GM23248 (cell line): Measurements from ENCODE around the gene CDHR5.

Experiments
- EZH2 ChIP-seq: fragments of 200-600 bp; sonication (generic); IDR thresholded peaks from 2 replicates; pipeline ENCODE4 v1.6.1; 2018; ENCODE audit warnings: antibody characterized with exemption, mild to moderate bottlenecking; ENCODE audit not compliant: insufficient read depth, poor library complexity, severe bottlenecking
- EZH2phosphoT487 ChIP-seq: fragments of 200-600 bp; sonication (generic); IDR thresholded peaks from 2 replicates; pipeline ENCODE4 v1.6.1; 2018; ENCODE audit warnings: antibody characterized with exemption, moderate library complexity, mild to moderate bottlenecking, low read depth; ENCODE audit not compliant: insufficient read depth

DNA sequence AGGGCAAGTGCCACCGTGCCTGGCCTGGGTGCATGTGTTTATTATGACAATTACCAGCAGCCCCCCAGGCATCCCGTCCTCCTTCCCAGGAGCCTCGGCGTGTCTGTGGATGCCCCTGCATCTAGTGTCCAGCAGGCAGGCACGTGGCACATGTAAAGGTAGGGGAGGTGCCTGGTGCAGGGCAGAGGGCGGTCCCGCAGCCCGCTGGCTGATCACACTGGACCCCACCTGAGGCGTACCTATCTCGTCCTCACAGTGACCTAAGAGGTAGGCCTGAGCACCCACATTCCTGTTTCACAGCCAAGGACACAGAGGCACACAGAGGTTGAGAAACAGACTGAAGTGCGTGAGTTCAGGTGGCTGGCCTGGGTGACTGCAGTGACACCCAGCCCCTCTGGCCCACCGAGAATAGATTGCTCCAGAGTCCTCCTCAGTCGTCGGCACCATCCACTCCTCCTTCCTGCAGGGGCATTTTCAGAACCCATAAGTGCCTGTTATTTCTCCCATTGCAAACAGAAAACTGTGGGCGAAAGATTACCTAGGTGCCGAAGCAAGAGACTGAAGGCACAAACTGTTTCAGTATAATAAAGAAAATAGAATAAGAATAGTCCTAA is 51.5 kb downstream of the CDHR5 start:
- no peak for TF ChIP-seq EZH2
- TF ChIP-seq EZH2phosphoT487, result no peak
